HK-2 (cell line): ENCODE data around the gene ELK4.

Experiments used
- DNase-seq: peaks from one replicate; pipeline ENCODE4 v3.0.0-alpha.2; 2018; ENCODE audit not compliant: unreplicated experiment

Gene ELK4

DNA sequence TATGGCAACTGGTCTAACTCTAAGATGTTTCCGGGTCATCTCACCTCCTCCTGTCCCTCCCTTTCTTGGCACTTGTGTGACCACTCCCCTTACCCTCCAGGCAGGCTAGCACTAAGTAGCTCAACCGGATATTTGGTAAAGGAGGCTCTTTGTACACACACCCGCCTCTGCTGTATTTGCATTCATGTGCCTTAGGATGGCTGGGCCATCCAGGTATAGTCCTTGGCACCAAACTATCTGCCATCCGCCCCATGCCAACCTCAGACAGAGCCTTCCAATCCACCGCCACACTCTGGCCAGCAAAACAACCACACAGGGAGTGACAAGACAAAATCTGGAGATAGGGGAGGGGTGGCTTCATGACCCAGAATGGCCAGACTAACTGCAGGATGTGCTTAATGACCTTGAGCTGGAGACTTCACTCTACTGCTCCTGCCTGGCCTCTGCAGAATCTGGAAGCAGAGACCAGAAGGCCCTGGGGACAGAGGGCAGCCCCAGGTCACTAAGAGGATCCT, 67.8 kb downstream of the ELK4 start:
- DNase-seq: no peak

GRCh38 chr1:205561501-205562203, 70.2 kb downstream of the ELK4 start:
- DNase-seq: no peak
